DOHH2 (cell line): ENCODE measurements around the gene PTGDR.

Experiments used
- H3F3A ChIP-seq: fragments of 200-600 bp; sonication (generic), shearing (Covaris generic); 2 replicates; pipeline ENCODE4 v1.6.0; 2016; ENCODE audit warnings: antibody characterized with exemption, mild to moderate bottlenecking; ENCODE audit not compliant: control insufficient read depth, insufficient read depth
- H3K27ac ChIP-seq: fragments of 200-600 bp; sonication (generic); 2 replicates; pipeline ENCODE4 v1.5.1; 2014; ENCODE audit warnings: low read depth, mild to moderate bottlenecking, low read length, moderate library complexity
- H3K27me3 ChIP-seq: fragments of 200-600 bp; sonication (generic); 2 replicates; pipeline ENCODE4 v1.6.1; 2014; ENCODE audit warnings: mild to moderate bottlenecking, low read length, mixed read lengths; ENCODE audit not compliant: control insufficient read depth
- H3K36me3 ChIP-seq: fragments of 200-600 bp; sonication (generic); 2 replicates; pipeline ENCODE4 v1.6.1; 2014; ENCODE audit warnings: mild to moderate bottlenecking, low read length, moderate library complexity, mixed read lengths; ENCODE audit not compliant: control insufficient read depth
- H3K4me1 ChIP-seq: fragments of 200-600 bp; sonication (generic); 2 replicates; pipeline ENCODE4 v1.6.1; 2014; ENCODE audit warnings: mild to moderate bottlenecking, low read length, mixed read lengths; ENCODE audit not compliant: control insufficient read depth
- H3K4me2 ChIP-seq: fragments of 200-600 bp; sonication (generic); 2 replicates; pipeline ENCODE4 v1.6.0; 2014; ENCODE audit warnings: mild to moderate bottlenecking, low read length, moderate library complexity
- H3K4me3 ChIP-seq: fragments of 200-600 bp; sonication (generic); 2 replicates; pipeline ENCODE4 v1.5.1; 2014; ENCODE audit warnings: mild to moderate bottlenecking, low read length, mixed read lengths
- H3K79me2 ChIP-seq: fragments of 200-600 bp; sonication (generic); 2 replicates; pipeline ENCODE4 v1.6.1; 2014; ENCODE audit warnings: mild to moderate bottlenecking, low read length, mixed read lengths; ENCODE audit not compliant: control insufficient read depth
- H3K9me2 ChIP-seq: fragments of 200-600 bp; sonication (generic); replicated peaks from 2 replicates; pipeline ENCODE4 v1.6.1; 2014; ENCODE audit warnings: mild to moderate bottlenecking, low read length, mixed read lengths; ENCODE audit not compliant: control insufficient read depth
- H3K9me3 ChIP-seq: fragments of 200-600 bp; sonication (generic); 2 replicates; pipeline ENCODE4 v1.6.1; 2014; ENCODE audit warnings: antibody characterized with exemption, low read length, mixed read lengths; ENCODE audit not compliant: control insufficient read depth, insufficient read depth
- H4K20me1 ChIP-seq: fragments of 200-600 bp; sonication (generic); 2 replicates; pipeline ENCODE4 v1.6.0; 2014; ENCODE audit warnings: low read depth, mild to moderate bottlenecking, antibody characterized with exemption, low read length, moderate library complexity; ENCODE audit not compliant: control insufficient read depth, insufficient read depth
- CTCF ChIP-seq: fragments of 200-600 bp; sonication (generic); IDR thresholded peaks from one replicate; pipeline ENCODE4 v1.5.1; 2014; ENCODE audit warnings: antibody characterized with exemption, mild to moderate bottlenecking, low read depth, low read length; ENCODE audit not compliant: poor library complexity, severe bottlenecking
- EZH2phosphoT487 ChIP-seq: fragments of 200-600 bp; sonication (generic); IDR thresholded peaks from 2 replicates; pipeline ENCODE4 v1.6.1; 2017; ENCODE audit warnings: borderline replicate concordance, mild to moderate bottlenecking, antibody characterized with exemption, low read length, moderate library complexity, mixed read lengths

Gene PTGDR

GRCh38 chr14:52279408-52279807 lies 11.9 kb downstream of the PTGDR start:
- TF ChIP-seq EZH2phosphoT487, result no peak
- no peak for TF ChIP-seq CTCF
- Histone ChIP-seq H3K4me3 (no peak overlapping the region), H4K20me1 (no peaks in the 10 kb centered on the region), H3K27me3 (peaks cover 2% of the 10 kb centered on the region; the same call in 1 of the 2 replicates), H3K79me2 (no peaks in the 10 kb centered on the region), H3K9me2 (no peaks in the 10 kb centered on the region), H3K4me2 (no peak overlapping the region), H3K36me3 (no peaks in the 10 kb centered on the region), H3K4me1 (no peaks in the 10 kb centered on the region), H3K27ac (no peak overlapping the region), H3K9me3 (no peaks in the 10 kb centered on the region), H3F3A (no peaks in the 10 kb centered on the region)

GRCh38 chr14:52283099-52283498 lies 15.6 kb downstream of the PTGDR start:
- Histone ChIP-seq H3K4me3 (no peak overlapping the region), H3K4me2 (no peak overlapping the region), H4K20me1 (no peaks in the 10 kb centered on the region), H3K36me3 (no peaks in the 10 kb centered on the region), H3K4me1 (no peaks in the 10 kb centered on the region), H3K27me3 (0 out of 2 replicates have a peak, but pooled peaks cover 5% of the 10 kb centered on the region), H3K9me2 (no peaks in the 10 kb centered on the region), H3K9me3 (no peaks in the 10 kb centered on the region), H3F3A (no peaks in the 10 kb centered on the region), H3K27ac (no peak overlapping the region), H3K79me2 (no peaks in the 10 kb centered on the region)
- no peak for TF ChIP-seq EZH2phosphoT487
- no peak for TF ChIP-seq CTCF

GRCh38 chr14:52286661-52287649 lies 19.5 kb downstream of the PTGDR start:
- H3K36me3 ChIP-seq, result no peaks in the 10 kb centered on the region
- H3K27ac ChIP-seq, result no peak overlapping the region
- no peaks in the 10 kb centered on the region for H3K4me1 ChIP-seq
- TF ChIP-seq CTCF (no peak), EZH2phosphoT487 (no peak)
- H3K79me2 ChIP-seq, result no peaks in the 10 kb centered on the region
- no peaks in the 10 kb centered on the region for H3F3A ChIP-seq
- no peaks in the 10 kb centered on the region for H3K9me3 ChIP-seq
- H3K27me3 ChIP-seq, result peaks cover 5% of the 10 kb centered on the region; the same call in 1 of the 2 replicates
- H3K4me3 ChIP-seq, result no peak overlapping the region
- H3K4me2 ChIP-seq, result no peak overlapping the region
- no peaks in the 10 kb centered on the region for H3K9me2 ChIP-seq
- H4K20me1 ChIP-seq, result no peaks in the 10 kb centered on the region
